GM18519 (cell line): ENCODE results near the gene HDGFL2.

ENCODE experiments used
- ATAC-seq: cut with Tn5 transposase; IDR thresholded peaks from one replicate; pipeline ENCODE4 v1.9.1; 2021; ENCODE audit warnings: mild to moderate bottlenecking, moderate library complexity; ENCODE audit not compliant: unreplicated experiment, low FRiP score

Gene HDGFL2

DNA sequence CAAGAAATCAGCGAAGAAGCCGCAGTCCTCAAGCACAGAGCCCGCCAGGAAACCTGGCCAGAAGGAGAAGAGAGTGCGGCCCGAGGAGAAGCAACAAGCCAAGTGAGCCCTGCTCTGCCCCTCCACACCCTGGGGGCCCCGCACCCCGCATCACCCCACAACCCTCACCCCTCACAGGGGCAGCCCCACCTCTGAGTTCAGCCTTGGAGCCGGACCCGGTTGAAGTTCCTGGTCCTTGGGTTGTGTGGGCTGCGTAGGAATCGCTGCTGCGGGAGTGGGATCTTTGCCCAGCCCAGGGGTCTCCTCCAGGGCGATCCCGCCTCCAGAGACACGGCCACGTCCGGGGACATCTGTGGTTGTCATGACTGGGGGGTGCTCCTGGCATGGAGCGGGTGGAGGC lies 24.2 kb downstream of the HDGFL2 start:
- ATAC-seq = no peak

DNA sequence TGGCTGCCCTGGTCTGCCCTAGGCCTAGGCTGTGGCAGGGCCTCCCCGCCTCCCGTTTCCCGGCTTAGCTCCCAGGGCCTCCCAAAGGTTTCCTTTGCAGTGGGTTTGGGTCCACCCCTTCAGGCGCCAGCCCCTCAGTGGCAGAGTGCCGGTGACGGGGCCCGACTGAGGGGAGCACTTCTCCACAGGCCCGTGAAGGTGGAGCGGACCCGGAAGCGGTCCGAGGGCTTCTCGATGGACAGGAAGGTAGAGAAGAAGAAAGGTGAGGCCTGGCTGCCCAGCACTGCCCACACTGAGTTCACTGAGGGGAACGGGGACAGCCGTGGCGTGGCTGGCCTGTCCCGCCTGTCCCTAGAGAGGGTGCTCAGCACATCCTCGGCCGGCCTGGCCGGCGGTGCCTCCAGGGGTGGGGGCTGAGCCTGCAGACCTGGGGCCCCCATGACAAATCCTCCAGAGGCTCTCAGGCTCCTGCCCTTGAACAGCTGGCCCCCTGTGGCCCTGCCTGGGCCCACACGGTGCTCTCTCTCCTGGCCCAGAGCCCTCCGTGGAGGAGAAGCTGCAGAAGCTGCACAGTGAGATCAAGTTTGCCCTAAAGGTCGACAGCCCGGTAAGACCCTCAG lies 25.8 kb downstream of the HDGFL2 start:
- ATAC-seq = no peak

DNA sequence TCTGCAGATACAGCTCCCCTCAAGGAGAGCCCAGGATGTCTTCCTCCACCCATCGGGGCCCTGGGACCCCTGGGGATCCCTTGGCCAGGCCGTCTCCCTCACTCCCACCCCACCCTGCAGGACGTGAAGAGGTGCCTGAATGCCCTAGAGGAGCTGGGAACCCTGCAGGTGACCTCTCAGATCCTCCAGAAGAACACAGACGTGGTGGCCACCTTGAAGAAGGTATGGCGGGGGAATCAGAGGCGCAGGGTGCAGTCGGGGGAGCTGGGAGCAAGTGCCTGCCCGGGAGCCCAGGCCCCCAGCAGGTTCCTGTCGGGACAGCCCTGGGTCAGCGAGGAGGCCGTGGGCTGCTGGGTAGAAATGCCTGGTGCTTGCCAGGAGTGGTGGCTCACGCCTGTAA lies 26.6 kb downstream of the HDGFL2 start:
- ATAC-seq = no peak

DNA sequence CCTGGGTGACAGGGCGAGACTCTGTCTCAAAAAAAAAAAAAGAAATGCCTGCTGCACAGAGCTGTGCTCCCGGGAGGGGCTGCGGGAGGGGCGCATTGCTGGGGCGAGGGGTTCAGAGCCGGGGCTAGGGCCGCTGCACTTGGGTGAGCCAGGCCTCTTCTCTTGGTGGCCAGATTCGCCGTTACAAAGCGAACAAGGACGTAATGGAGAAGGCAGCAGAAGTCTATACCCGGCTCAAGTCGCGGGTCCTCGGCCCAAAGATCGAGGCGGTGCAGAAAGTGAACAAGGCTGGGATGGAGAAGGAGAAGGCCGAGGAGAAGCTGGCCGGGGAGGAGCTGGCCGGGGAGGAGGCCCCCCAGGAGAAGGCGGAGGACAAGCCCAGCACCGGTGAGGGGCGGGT lies 27.2 kb downstream of the HDGFL2 start:
- no peak for ATAC-seq

DNA sequence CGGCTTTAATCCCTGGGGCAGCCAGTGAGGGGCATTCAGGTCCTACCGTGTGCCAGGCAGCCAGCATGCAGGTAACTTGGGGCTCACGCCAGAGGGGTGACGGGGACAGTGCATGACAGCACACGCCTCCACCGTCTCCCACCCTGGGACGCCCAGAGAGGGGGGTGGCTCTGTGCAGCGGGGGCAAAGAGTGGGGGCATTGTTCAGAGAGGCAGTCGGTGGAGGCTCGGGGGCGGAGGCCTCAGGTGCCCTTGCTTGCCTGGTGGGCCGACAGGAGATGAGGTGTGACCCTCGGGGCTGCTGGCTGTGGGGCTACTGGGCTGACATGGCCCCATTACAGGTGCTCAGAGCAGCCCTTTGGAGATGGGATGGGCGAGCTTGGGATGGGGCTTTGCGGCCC lies 27.8 kb downstream of the HDGFL2 start:
- no peak for ATAC-seq

DNA sequence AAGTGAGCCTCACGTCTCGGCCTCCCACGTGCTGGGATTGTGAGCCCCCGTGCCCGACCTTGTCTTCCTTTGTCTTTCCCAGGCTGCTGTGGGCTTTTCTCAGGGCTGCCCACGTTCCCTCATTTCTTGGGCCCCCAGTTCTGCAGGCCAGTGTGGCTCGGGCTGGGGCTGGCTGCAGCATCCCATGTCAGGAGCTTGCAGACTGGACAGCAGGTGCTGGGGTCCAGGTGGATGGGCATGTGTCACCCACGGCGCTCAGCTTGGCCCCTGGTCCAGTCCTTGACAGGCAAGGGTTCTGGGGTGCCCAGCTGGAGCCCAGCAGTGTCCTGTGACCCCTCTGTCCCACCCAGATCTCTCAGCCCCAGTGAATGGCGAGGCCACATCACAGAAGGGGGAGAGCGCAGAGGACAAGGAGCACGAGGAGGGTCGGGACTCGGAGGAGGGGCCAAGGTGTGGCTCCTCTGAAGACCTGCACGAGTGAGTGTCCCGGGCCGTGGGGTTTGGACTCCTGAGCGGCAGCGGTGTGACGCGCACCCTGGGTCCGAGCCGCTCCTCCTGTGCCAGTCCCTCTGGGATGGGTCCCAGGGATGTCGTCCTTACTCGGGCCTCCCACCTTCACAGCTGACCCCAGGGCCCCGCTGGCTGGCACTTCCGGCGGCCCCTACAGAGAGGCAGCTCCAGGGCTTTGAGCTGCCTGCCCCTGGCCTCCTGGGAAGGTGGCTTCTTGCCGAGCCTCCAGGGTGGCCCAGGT lies 28.9 kb downstream of the HDGFL2 start:
- ATAC-seq = no peak

DNA sequence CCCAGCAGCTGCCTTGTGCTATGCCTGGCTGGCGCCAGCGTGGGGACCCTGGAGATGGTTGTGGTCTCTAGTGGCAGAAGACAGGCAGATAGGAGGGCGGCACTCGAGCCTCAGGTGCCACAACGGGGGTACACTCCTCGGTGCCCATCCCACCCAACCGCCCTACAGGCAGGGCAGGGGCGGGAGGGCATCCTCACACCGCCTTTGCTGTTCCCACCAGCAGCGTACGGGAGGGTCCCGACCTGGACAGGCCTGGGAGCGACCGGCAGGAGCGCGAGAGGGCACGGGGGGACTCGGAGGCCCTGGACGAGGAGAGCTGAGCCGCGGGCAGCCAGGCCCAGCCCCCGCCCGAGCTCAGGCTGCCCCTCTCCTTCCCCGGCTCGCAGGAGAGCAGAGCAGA lies 29.6 kb downstream of the HDGFL2 start:
- ATAC-seq = no peak

DNA sequence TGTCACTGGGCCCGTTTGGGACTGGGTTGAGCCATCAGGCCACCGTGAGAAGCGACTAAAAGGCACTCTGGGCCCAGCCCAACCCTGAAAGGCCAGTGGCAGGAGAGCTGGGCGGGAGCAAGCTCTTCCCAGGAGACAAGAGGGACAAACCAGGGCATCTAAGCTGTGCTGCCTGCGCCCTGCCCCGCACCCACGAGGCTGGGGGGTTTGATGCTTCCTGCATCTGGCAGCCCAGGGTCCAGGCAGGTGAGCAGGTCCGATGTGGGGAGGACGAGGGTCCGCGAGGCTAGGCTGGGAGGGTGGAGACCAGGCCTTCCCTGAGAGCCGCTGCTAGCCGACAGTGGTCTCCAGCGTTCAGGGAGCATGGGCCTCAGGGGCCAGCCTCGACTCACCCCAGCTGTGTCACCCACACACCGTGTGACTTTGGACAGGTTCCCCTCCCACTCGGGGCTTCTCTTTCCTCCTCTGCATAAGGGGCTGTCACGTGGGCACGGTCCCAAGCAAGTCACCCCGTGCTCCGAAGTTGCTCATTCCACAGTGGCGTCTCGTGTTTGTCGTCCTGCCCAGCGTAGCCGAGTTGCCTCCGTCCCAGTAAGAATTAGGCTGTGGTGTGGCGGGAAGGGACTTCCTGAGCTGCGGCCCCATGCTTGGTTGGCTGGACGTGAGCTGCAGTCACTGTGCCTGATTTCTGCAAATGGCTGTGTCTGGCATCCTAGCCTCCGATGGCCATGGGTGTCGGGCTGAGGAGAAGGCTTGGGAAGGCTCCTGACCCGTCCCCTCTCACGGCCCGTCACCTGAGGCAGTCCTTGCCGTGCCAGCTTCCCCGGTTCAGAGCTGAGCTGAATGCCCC lies 30.4 kb downstream of the HDGFL2 start:
- ATAC-seq = no peak

DNA sequence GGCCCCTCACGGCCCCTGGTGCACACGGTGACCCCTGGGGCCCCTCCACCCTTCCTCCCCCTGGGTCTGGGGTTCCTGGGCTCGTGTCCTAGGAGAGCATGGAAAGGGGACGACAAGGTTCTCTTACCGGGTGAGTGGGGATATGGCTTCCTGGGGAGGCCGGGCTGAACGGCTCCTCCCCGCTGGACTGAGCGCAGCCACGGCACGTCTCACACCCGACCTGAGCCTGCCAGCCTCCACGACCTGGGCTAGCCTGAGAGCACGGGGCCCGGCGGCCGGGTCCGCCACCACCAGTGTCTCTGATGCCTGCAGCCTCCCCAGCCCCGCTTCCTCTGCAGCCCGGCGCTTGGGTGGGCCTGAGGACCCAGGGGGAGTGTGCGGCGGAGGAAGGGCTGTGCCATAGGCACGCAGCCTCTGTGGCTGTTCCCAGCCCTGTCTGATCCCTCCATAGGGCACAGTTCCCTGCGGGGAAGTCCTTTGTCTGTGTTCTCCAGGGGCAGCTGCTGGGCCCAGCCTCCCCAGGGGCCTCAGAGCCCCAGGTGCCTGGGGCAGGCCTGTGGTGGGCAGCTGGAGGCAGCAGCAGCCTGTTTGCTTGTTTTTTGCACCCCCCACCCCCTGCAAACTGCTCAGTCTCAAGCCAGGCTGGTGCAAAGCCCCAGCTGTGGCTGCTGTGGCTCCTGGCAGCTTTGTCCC lies 31.2 kb downstream of the HDGFL2 start:
- no peak for ATAC-seq

DNA sequence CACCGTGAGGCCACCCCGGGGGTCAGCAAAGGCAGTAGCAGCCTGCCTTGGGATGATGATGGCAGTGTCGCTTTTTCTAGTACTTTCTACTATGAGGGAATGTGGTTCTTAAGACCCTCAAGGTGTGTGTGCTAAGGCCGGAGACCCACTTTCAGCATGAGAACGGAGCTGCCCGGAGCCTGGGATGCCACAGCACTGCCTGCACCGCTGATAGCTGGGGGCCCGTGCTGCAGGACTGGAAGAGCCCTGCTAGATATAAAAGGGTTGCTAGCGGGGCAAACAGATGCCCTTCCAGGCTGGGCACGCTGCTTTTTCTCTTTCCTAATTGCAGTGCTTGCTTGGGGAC lies 31.7 kb downstream of the HDGFL2 start:
- ATAC-seq = no peak

DNA sequence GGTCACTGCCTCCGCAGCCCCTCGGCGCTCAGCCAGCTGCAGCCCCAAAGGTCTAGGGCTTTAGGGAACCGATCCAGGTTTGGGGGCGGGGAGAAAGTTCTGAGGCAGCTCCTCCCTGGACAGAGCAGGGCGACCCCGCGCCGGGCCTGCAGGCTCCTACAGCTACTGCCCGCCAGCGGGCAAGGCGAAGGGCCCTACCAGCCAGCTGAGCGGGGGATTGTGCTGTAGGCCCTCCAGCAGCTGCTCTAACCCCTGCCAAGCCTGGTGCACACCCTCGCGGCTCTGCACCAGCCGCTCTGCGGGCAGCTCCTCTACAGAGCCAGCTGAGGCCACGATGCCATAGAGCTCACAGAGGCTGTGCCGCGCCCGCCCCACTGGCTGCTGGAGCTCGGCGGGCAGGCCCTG lies 32.2 kb downstream of the HDGFL2 start:
- no peak for ATAC-seq

DNA sequence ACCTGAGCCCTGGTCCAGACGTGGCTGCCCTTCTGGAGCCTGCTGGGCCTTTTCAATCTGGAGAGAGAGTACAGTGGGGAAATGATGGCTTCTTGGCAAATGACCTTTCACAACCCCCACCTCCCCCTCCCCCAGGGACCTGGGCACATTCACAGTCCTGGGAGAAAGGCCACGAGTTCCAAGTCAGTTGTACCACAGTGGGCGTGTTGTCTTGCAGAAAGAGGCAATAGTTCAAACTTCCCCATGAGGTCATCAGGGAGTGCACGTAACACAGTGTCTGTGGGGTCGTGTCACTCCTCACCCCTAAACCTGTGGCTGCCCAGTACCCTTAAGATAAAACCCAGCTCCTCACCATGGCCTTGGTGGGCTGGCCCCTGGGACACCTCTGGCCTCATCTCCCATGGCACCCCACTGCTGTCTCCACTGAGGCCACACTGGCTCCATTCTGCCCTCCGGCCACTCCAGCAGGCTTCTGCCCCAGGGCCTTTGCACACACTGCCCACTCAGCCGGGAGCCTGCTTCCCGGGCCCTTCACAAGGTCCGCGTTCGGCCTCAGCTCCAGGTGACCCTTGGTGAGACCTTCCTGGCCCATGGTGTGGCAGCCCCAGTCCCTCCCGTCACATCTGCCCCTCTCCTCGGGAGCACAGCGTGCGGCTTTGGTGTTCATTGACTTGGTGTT lies 32.9 kb downstream of the HDGFL2 start:
- no peak for ATAC-seq

DNA sequence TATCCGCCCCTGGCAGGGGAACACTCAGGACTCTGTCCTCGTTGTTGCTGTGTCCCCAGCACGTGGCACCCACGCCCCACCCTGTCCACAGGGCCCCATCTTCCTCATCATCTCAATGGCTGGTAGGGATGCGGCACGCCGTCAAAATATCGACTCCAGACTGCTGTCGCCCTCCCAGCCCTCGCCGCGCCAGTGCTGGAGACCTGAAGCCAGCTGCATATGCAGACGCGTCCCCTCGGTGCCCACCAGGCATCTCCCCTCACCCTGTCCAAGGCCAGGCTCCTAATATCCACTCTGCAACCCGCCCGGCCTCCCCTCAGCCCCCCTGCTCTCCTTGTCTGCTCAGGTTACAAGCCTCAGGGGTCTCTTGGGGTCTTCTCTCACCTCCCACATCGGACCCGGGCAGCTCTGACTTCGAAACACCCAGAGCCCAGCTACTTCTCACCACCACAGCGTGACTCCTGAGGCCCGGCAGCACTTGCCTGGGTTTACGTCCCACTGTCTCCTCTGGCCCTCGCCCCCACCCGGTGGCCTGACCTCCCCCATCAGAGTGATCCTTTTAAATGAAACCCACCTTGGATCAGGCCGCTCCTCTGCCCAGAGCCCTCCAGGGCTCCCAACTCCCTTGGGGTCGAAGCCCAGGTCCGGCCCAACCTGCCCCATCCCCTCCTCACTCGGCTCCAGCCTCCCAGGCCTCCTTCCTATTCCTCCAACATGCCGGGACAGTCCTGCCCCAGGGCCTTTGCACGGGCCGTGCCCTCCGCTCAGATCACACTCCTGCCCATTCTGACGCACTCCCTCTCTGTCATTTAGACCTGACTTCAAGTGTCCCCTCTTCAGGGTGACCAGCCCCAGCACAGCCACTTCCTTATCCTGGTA lies 33.7 kb downstream of the HDGFL2 start:
- ATAC-seq = no peak

DNA sequence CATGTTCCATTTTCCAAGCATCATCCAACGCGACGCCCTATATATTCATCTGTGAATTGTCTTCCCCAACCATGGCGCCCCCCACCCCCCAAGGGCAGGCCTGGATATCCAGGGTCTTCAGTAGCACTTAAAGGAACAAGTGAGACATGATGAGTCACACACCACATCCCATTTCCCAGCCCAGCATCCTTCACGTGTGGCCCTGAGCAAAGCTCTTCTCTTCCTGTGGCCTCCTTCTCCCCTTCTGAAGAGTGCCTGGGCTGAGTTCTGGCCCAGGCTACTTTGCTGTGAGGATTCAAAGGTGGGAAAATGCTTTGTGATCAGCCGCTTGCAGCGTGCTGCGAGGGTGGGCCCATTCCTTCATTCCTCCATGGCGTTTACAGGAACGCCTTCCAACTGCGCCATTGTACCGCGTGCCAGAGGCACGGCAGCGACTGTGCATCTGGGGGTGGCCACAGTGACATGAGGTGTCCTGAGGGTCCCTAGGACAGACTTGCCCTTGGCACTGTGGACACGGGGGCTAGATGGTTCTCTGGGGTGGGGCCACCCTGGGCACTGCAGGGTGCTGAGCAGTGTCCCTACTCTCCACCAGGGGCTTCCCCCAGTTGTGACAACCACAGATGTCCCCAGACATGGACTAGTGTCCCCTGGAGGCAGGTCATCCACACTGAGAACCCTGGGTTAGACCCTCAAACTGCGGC lies 34.5 kb downstream of the HDGFL2 start:
- ATAC-seq = no peak

DNA sequence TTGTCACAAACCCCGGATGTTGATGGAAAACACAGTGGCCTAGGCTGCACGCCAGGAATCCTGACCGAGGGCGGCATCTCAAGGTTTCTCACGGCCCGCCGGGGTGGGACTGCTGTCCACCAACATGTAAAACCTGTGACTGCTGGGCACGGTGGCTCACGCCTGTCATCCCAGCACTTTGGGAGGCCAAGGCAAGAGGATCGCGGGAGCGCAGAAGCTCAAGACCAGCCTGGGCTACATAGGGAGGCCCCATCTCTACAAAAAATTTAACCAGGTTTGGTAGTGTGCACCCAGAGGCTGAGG lies 35.0 kb downstream of the HDGFL2 start:
- ATAC-seq = no peak

DNA sequence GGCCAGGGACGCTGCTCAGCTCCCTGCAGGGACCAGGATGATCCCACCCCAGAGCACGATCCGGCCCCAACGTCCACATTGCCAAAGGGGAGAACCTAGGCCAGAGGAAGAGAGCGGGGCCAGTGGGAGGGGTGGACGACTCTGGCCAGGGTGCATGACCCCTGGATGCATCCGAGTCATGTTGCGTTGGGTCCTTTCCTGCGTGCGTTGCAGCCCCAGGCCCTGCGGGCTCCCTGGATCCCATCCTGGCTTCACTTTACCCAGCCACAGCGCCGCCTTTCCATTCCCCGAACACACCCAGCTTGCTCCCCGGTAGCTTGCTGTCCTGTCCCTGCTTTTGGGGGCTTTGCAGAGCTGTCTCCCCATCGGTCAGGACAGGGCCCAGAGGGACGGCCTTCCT lies 35.7 kb downstream of the HDGFL2 start:
- ATAC-seq = no peak

DNA sequence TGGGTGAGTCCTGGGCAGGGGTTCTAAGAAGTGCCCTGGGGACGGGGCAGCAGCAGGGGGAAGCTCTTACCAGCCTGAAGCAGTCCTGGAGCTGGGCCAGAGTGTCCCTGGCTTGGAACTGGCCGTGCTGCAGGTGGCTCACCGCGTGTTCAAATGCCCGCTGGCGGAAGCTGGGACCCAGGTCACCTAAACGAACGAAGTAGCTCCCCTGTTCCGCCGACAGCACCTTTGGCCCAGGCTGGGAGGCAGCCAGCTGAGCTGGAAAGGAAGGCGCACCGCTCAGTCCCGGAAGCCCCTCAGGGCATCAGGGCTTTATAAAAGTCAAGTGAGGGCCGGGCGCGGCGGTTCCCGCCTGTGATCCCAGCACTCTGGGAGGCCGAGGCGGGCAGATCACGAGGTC lies 36.6 kb downstream of the HDGFL2 start:
- ATAC-seq = no peak

DNA sequence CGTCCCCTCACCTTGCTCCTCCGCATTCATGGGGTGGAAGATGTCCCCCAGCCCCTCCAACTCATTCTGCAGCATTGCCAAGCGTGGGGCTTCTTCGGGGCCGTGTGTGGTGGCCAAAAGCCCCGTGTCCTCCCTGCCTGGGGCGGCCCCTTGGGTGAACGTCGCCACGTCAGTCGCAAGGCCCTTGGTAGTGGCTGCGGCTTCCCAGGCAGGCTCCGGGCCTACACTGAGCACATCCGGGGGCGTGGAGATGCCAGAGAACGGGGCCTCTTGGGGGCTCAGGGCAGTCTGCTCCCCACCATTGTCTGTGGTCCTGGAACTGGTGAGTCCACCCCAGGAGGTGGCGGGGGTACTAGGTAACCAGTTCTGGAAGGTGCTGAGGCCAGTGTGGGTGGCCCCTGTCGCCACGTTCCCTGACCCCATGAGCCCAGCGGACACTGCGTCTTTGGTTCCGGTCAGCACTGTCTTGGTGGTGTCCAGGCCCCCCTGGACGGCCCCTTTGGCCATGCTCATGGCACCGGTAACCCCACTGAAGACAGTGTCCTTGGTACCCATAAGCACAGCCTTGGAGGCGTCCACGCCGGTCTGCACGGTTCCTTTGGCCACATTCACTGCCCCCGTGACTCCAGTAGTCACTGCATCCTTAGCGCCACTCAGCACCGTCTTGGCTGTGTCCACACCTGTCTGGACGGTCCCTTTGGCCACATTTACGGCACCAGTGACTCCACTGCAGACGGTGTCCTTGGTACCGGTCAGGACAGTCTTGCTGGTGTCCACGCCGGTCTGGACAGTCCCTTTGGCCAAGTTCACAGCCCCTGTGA lies 38.5 kb downstream of the HDGFL2 start:
- no peak for ATAC-seq
